OCI-LY1 (cell line): ENCODE results near the gene PRR33.
A peak's percentile ranks its signal among the peaks of the same experiment; 100 is the strongest.

Experiments used
- H2AFZ ChIP-seq: fragments of 200-600 bp; sonication (generic), shearing (Covaris generic); 2 replicates; pipeline ENCODE4 v1.6.0; 2014; ENCODE audit warnings: antibody characterized with exemption, mild to moderate bottlenecking, low read length
- H3F3A ChIP-seq: fragments of 200-600 bp; sonication (generic), shearing (Covaris generic); 2 replicates; pipeline ENCODE4 v1.6.0; 2014; ENCODE audit warnings: mild to moderate bottlenecking, antibody characterized with exemption, low read length, moderate library complexity; ENCODE audit not compliant: insufficient read depth
- H3K27ac ChIP-seq: fragments of 200-600 bp; sonication (generic); 2 replicates; pipeline ENCODE4 v1.5.1; 2014; ENCODE audit warnings: low read length, mixed run types, mild to moderate bottlenecking, low read depth; ENCODE audit not compliant: poor library complexity, severe bottlenecking
- H3K27me3 ChIP-seq: fragments of 200-600 bp; sonication (generic); 2 replicates; pipeline ENCODE4 v1.6.0; 2014; ENCODE audit warnings: antibody characterized with exemption, mild to moderate bottlenecking, low read length, moderate library complexity; ENCODE audit not compliant: insufficient read depth
- H3K36me3 ChIP-seq: fragments of 200-600 bp; sonication (generic); 2 replicates; pipeline ENCODE4 v1.6.1; 2014; ENCODE audit warnings: mild to moderate bottlenecking, antibody characterized with exemption, low read length, moderate library complexity, mixed read lengths; ENCODE audit not compliant: insufficient read depth
- H3K4me1 ChIP-seq: fragments of 200-600 bp; sonication (generic); 2 replicates; pipeline ENCODE4 v1.5.1; 2014; ENCODE audit warnings: mild to moderate bottlenecking, low read length, moderate library complexity; ENCODE audit not compliant: insufficient read depth, severe bottlenecking
- H3K4me2 ChIP-seq: fragments of 200-600 bp; sonication (generic), shearing (Covaris generic); 2 replicates; pipeline ENCODE4 v1.6.1; 2014; ENCODE audit warnings: low read length
- H3K4me3 ChIP-seq: fragments of 200-600 bp; sonication (generic); 2 replicates; pipeline ENCODE4 v1.5.1; 2014; ENCODE audit warnings: low read length, low read depth, mild to moderate bottlenecking, mixed read lengths; ENCODE audit not compliant: poor library complexity, severe bottlenecking
- H3K79me2 ChIP-seq: fragments of 200-600 bp; shearing (Covaris generic); 2 replicates; pipeline ENCODE4 v1.6.1; 2016; ENCODE audit warnings: mixed run types, low read length, mixed read lengths; ENCODE audit not compliant: insufficient read depth
- H3K9ac ChIP-seq: fragments of 200-600 bp; sonication (generic), shearing (Covaris generic); 2 replicates; pipeline ENCODE4 v1.6.1; 2014; ENCODE audit warnings: mild to moderate bottlenecking, low read length, mixed read lengths
- H3K9me2 ChIP-seq: fragments of 200-600 bp; sonication (generic), shearing (Covaris generic); 2 replicates; pipeline ENCODE4 v1.6.1; 2014; ENCODE audit warnings: low read depth, mild to moderate bottlenecking, low read length, mixed read lengths
- H3K9me3 ChIP-seq: fragments of 200-600 bp; shearing (Covaris generic); 2 replicates; pipeline ENCODE4 v1.6.1; 2014; ENCODE audit warnings: low read length, mixed read lengths
- H4K20me1 ChIP-seq: fragments of 200-600 bp; sonication (generic), shearing (Covaris generic); 2 replicates; pipeline ENCODE4 v1.6.0; 2016; ENCODE audit warnings: mild to moderate bottlenecking, low read length; ENCODE audit not compliant: insufficient read depth
- EZH2 ChIP-seq: fragments of 200-600 bp; sonication (generic), shearing (Covaris generic); IDR thresholded peaks from 2 replicates; pipeline ENCODE4 v1.8.0; 2017; ENCODE audit warnings: borderline replicate concordance, mixed run types, mild to moderate bottlenecking, antibody characterized with exemption, low read length, moderate library complexity, mixed read lengths
- TF ChIP-seq, protein P1 (sequence below): fragments of 200-600 bp; sonication (generic), shearing (Covaris generic); IDR thresholded peaks from 2 replicates; pipeline ENCODE4 v1.5.1; 2017; ENCODE audit warnings: mild to moderate bottlenecking, antibody characterized with exemption, low read length, moderate library complexity, mixed read lengths

The PRR33 gene

GRCh38 chr11:1883346-1884302 is 8.1 kb downstream of the PRR33 start:
- no peaks in the 10 kb centered on the region for H3F3A ChIP-seq
- no peak overlapping the region for H3K9ac ChIP-seq
- no peaks in the 10 kb centered on the region for H3K79me2 ChIP-seq
- no peaks in the 10 kb centered on the region for H3K9me3 ChIP-seq
- H3K4me2 ChIP-seq, result no peak overlapping the region
- H3K4me3 ChIP-seq, result no peak overlapping the region
- peaks cover 7% of the 10 kb centered on the region for H3K4me1 ChIP-seq
- H4K20me1 ChIP-seq, result no peaks in the 10 kb centered on the region
- no peaks in the 10 kb centered on the region for H3K27me3 ChIP-seq
- TF ChIP-seq, protein P1, sequence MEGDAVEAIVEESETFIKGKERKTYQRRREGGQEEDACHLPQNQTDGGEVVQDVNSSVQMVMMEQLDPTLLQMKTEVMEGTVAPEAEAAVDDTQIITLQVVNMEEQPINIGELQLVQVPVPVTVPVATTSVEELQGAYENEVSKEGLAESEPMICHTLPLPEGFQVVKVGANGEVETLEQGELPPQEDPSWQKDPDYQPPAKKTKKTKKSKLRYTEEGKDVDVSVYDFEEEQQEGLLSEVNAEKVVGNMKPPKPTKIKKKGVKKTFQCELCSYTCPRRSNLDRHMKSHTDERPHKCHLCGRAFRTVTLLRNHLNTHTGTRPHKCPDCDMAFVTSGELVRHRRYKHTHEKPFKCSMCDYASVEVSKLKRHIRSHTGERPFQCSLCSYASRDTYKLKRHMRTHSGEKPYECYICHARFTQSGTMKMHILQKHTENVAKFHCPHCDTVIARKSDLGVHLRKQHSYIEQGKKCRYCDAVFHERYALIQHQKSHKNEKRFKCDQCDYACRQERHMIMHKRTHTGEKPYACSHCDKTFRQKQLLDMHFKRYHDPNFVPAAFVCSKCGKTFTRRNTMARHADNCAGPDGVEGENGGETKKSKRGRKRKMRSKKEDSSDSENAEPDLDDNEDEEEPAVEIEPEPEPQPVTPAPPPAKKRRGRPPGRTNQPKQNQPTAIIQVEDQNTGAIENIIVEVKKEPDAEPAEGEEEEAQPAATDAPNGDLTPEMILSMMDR, result no peak
- TF ChIP-seq EZH2, result no peak
- H3K9me2 ChIP-seq, result no peaks in the 10 kb centered on the region
- no peak overlapping the region for H2AFZ ChIP-seq
- no peak overlapping the region for H3K27ac ChIP-seq
- H3K36me3 ChIP-seq, result peaks cover 58% of the 10 kb centered on the region

DNA sequence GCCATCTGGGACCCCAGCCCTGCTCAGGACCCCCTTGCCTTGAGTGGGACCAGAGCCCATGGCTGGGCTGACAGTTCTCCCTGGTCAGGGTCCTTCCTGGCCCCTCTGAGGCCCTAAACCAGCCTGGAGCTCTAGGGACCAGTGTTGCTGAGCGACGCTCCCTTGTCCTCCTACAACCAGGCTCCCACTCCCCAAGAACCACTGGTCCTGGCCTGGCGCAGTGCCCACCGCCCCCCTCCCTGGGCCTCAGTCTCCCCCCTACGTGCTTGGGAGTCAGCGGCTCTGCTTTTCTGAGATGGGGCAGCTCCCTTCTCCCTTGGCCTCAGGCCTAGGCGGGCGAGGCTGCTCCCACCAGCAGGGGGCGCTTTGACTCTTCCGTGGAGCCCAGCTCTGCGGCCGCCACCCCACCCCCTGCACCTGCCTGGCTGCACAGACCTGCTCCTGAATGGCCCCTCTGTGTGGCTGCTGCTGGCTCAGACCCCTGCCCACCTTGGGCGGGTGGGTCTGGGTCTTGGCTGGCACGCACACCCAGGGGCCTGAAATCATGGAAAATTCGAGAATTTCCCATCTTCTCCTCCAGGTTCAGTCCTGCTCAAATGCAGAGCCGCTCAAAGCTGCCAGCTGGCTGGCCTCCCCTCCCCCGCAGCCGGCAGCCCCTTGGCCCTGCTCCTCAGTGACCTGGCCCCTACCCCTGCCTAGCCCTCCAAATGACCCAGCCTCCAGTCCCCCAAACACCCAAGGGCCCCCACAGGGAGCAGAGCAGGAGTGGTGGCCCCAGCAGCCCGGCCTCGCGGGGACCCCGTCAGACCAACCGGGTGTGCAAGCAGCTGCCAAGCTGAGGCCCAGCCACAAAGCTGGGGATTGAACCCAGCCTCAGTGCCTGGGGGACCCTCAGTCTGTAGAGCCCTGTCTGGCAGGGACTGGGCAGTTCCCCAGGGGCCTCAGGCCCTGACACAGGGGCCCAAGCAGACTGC is 9.1 kb downstream of the PRR33 start:
- no peak for TF ChIP-seq EZH2
- TF ChIP-seq, protein P1, result peak; percentile 90
- H3K9ac ChIP-seq, result no peak overlapping the region
- no peaks in the 10 kb centered on the region for H4K20me1 ChIP-seq
- H3K27me3 ChIP-seq, result no peaks in the 10 kb centered on the region
- no peaks in the 10 kb centered on the region for H3K9me2 ChIP-seq
- no peak overlapping the region for H3K27ac ChIP-seq
- H3F3A ChIP-seq, result no peaks in the 10 kb centered on the region
- no peak overlapping the region for H3K4me3 ChIP-seq
- no peaks in the 10 kb centered on the region for H3K79me2 ChIP-seq
- no peaks in the 10 kb centered on the region for H3K9me3 ChIP-seq
- H2AFZ ChIP-seq, result no peak overlapping the region
- H3K4me2 ChIP-seq, result no peak overlapping the region
- H3K4me1 ChIP-seq, result peaks cover 7% of the 10 kb centered on the region
- peaks cover 48% of the 10 kb centered on the region for H3K36me3 ChIP-seq

DNA sequence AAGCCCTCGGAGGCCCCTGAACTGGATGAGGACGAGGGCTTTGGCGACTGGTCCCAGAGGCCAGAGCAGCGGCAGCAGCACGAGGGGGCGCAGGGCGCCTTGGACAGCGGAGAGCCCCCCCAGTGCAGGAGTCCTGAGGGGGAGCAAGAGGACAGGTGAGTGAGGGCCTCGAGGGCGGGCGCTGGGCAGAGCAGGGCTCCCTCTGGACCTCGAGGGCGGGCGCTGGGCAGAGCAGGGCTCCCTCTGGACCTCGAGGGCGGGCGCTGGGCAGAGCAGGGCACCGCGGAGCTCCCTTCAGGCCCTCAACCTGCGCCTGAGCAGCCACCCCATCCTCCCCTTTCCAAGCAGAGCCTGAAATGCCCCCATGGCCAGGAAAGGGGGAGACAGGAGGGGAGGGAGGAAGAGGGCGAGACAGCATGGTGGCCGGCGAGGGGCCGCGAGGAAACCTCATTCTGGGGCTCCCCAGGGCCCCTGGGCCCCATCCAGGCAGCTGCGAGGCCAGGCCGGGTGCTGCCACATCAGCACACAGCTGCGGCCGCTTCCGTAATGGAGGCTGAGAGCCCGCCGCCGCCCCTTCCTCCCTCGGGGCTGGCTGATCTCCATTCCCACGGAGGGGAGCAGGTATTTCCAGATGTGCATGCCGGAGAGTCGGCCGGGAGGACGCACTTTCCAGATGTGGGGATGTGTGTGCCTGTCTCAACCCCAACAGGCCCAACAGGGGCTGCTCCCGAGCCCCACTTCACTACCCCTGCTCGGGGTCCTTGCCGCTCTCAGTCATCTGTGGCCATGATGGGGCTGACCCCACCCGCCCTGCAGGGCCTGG is 10.0 kb downstream of the PRR33 start:
- no peak overlapping the region for H3K4me2 ChIP-seq
- H3K9me2 ChIP-seq, result no peaks in the 10 kb centered on the region
- TF ChIP-seq EZH2, result no peak
- TF ChIP-seq, protein P1, result no peak

More for the DNA sequence above, 10.0 kb downstream of the PRR33 start:
- H3K9me3 ChIP-seq, result no peaks in the 10 kb centered on the region
- peaks cover 7% of the 10 kb centered on the region for H3K4me1 ChIP-seq
- no peak overlapping the region for H2AFZ ChIP-seq
- H3K27ac ChIP-seq, result peak overlapping the region; percentile 20
- H3F3A ChIP-seq, result no peaks in the 10 kb centered on the region
- no peak overlapping the region for H3K4me3 ChIP-seq
- H3K36me3 ChIP-seq, result peaks cover 39% of the 10 kb centered on the region
- H3K79me2 ChIP-seq, result no peaks in the 10 kb centered on the region
- no peak overlapping the region for H3K9ac ChIP-seq
- H3K27me3 ChIP-seq, result no peaks in the 10 kb centered on the region
- no peaks in the 10 kb centered on the region for H4K20me1 ChIP-seq
